ENCODE data around the gene THOP1.

Gene THOP1

DNA sequence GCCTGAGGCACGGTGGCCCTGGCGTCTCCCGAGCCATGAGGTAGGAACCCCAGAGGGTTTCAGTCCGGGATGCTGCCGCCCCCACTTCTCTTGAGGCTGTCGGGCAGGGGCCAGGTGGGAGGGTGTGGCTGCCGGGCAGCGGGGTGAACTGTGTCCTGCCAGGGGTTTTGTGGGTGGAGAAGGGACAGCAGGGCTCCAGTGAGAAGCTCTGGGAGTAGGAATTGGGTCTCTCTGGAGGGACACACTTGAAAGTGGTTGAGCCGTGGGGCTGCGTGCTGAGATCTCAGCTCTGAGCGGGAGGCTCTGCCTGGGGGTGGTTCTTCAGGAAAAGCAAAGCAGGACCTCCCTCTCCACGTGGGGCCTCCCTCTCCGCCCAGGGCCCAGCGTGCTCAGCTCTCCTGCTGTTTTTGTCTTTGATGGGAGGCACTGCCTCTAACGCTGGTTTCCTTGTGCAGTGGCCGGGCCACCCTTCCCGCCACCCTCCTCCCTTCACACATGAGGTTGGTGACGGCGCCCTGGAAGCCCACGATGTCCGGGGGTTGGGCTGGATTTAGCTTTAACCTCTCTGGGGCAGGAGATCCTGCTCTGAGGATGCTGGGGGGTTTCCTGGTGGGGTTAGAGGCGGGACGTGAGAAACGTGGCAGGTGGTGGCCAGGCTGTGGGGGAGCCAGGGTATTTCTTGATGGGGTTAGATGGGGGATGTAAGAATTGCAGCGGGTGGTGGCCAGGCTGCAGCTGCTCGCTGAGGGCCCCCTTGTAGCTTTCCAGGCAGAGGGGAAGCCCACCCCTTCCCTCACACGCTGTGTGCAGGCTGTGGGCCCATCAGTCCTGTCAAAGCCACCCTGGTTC lies 19.1 kb downstream of the THOP1 start:
- no peak for DNase-seq (ENCODE audit: low read depth in 2 of 2)

DNA sequence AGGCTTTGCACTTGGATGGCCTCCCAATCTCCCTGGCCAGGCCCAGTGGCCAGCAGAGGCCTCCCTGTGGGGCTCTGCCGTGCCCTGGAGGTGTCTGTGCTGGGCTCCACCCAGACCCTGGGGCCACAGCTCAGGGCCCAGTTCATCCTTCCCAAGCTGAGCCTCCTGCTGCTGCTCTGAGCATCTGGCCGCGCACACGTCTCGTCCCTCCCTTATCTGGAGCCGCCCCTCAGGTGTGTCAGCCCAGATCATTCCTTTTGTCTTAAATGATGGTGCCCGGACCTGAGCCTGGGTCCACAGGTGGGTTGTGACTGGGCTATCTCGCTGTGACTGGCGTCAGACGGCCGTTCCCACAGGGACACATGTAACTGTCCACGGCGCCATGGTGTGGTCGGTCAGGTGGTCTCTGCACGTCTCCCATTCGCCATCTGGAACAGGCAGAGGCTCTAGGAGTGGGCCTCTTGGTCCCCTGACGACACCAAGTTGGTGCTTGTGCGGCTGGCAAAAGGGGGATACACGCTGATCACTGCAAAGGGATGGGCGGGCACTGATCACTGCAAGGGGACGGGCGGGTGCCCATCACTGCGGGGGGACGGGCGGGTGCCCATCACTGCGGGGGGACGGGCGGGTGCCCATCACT lies 20.1 kb downstream of the THOP1 start:
- DNase-seq (ENCODE audit: low read depth in 2 of 2) = no peak

DNA sequence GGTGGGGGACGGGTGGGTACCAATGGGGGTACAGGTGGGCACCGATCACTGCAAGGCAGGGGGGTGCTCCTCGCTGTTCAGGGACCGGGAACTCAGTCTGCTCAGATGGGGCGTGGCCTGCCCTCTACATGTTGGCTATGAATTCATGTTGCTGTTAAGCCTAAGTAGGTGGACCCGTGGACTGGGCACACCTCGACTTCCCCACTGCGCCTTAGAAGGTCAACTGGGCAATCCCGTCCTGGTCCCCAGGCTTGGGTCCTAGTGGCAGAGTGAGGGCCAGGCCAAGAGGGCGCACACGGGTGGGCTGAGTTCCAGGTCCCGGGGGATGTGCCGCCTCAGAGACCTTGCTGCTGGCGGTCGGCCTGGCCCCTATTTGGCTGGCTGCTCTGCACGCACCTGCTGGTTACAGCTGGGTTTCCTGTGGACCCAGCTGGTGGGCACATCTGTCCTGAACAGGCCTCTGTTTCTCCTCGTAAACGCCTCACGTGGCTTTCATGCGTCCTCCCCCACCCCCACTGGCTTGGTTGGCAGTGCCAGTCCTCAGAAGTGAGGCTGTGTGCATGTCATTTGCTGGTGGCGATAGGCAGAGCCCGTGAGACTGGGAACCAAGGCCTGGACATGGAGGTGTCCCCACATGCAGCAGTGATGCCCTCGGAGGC lies 20.8 kb downstream of the THOP1 start:
- no peak for DNase-seq (ENCODE audit: low read depth in 2 of 2)

DNA sequence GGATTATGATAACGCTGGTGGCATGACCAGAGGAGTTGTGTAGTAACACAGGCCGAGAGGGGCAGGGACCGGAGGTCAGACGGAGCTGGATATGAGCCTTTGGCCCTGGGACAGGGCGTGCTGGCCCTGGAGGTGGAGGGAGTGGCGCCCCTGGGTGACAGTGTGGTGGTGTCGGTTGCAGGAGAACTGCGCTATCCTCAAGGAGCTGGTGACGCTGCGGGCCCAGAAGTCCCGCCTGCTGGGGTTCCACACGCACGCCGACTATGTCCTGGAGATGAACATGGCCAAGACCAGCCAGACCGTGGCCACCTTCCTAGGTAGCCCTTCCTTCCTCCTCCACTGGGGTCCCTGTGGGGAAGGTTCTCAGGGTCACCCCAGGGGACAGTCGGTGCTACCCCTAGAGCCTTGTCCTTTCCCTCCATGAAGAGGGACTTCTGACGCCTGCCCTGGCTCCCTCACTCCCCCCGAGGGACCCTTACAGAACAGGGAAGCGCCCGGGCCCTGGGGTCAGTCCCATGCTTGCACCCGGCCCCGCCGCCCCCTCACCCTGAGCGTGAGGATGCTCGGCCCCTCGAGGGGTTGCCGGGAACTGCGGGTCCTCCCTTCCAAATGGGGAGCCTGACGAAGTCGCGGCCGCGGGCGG lies 21.6 kb downstream of the THOP1 start:
- no peak for DNase-seq (ENCODE audit: low read depth in 2 of 2)

DNA sequence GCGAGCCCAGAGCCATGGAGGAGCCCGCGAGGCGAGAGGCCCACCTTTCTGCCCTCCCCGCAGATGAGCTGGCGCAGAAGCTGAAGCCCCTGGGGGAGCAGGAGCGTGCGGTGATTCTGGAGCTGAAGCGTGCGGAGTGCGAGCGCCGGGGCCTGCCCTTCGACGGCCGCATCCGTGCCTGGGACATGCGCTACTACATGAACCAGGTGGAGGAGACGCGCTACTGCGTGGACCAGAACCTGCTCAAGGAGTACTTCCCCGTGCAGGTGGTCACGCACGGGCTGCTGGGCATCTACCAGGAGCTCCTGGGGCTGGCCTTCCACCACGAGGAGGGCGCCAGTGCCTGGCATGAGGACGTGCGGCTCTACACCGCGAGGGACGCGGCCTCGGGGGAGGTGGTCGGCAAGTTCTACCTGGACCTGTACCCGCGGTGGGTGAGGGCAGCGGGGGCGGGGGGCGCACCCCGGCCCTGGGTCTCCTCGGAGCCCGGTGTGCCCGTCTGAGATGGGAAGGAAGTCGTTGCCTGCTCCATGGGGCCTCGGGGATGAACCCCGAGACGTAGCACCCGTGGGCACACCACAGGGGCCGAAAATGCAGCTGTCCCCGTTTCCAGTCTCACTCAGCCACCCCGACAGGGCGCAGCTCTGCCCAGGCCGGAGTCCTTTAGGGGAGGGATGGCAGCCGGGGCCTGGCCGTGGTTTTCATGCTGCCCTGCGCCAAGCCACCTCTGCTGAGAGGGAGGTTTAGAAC lies 22.3 kb downstream of the THOP1 start:
- no peak for DNase-seq (ENCODE audit: low read depth in 2 of 2)

DNA sequence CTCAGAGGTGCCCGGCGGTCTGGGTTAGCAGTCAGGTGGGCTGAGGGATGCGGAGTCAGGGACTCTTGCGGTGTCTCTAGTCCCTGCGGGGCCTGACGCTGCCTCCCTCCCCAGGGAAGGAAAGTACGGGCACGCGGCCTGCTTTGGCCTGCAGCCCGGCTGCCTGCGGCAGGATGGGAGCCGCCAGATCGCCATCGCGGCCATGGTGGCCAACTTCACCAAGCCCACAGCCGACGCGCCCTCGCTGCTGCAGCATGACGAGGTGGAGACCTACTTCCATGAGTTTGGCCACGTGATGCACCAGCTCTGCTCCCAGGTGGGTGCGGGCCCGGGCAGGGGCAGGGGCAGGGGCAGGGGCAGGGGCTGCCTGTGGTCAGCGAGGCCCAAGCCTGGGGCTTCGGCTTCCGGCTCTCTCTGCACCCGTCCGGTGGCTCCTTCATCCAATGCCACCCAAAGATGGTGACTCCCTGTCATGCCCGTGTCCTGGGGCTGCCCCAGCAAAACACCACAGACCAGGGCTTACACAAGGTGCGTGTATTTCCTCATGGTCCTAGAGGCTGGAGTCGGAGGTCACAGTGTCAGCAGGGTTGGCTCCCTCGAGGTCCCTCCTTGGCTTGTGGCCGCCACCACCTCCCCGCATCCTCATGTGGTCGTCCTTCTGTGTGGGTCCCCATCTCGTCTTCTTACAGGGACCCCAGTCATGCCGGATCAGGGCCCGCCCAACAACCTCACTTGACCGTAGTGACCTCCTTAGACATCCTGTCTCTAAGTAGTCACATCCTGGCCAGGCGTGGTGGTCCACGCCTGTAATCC lies 23.0 kb downstream of the THOP1 start:
- DNase-seq (ENCODE audit: low read depth in 2 of 2) = no peak

DNA sequence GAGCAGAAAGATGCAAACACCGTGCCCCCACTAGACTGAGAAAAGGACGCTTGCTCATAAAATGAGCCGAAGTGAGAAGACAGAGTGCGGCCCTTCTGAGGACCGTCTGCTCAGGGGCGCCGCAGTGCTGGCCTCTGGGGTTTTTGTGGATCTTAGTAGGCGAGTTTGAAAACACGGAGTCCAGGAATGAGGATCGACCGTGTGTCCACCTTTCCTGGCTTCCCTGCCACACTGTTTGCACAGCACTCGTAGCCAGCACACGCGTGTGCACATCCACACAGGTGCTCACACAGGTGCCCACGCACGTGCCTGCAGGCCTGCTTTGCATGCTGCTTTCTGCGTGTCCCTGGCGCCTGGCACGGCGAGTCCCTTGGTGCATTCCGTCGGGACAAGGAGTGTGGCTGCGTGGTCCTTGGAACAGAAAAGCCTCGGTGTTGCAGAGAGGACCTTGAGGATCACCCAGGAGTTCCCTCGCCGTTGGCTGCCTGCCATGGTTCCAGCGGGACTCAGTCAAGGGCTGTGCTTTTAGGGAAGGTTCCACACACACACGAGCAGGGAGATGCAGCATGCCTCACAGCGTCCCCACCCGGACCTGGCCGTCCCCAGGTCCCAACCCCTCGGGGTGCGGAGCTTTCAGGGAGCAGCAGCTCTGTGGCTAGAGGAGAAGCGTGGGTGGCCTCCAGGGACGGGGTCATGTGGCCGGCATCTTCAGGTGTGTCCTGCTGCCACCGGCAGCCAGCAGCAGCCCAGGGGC lies 24.3 kb downstream of the THOP1 start:
- DNase-seq (ENCODE audit: low read depth in 2 of 2) = no peak

DNA sequence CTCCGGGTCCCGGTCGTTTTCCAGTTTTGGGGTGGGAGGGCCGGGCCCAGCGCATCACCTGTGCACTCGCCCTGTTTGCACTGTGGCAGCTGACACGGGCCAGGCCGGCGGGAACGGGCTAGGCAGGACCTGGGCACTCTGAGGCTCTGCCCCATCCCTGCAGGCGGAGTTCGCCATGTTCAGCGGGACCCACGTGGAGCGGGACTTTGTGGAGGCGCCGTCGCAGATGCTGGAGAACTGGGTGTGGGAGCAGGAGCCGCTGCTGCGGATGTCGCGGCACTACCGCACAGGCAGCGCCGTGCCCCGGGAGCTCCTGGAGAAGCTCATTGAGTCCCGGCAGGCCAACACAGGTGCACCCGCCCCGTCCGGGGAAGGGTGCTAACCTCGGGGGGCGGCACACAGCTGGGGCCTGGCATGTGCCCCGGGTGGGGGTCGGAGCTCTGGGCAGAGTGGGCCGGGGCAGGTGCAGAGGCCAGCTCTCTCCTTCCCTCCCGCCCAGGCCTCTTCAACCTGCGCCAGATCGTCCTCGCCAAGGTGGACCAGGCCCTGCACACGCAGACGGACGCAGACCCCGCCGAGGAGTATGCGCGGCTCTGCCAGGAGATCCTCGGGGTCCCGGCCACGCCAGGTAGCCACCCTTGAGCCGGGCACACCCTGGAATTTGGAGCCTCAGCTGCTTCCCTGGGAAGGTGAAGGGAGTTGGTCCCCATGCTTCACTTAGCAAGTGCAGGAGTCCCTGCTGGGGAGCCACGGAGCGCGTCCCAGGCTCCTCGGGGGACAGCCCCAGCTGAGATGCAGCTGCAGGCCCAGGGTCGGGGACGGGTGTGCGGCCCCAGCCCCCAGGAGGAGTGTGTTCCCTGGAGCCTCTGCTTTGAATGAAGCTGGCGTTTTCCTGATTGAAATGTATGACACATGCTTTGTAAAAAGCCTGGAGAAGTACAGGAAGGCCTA lies 25.1 kb downstream of the THOP1 start:
- no peak for DNase-seq (ENCODE audit: low read depth in 2 of 2)

DNA sequence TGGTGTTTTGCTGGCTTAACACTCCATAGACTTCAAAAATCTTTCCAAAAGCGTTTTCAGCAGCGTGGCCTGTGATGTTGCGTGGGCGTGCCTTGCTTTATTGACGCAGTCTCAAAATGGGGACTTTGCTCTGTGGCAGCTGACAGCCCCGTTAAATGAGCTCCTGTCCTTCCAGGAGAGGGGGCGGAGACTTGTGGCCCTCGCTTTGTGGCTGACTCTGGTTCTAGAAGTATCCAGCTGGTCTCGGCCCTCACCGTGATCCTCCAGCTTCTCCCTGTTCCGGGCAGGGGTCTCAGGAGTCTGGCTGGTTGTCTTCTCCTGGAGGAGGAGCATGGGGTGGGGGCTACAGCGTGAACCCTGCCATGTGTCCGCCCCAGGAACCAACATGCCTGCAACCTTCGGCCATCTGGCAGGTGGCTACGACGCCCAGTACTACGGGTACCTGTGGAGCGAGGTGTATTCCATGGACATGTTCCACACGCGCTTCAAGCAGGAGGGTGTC lies 26.0 kb downstream of the THOP1 start:
- DNase-seq (ENCODE audit: low read depth in 2 of 2) = no peak

DNA sequence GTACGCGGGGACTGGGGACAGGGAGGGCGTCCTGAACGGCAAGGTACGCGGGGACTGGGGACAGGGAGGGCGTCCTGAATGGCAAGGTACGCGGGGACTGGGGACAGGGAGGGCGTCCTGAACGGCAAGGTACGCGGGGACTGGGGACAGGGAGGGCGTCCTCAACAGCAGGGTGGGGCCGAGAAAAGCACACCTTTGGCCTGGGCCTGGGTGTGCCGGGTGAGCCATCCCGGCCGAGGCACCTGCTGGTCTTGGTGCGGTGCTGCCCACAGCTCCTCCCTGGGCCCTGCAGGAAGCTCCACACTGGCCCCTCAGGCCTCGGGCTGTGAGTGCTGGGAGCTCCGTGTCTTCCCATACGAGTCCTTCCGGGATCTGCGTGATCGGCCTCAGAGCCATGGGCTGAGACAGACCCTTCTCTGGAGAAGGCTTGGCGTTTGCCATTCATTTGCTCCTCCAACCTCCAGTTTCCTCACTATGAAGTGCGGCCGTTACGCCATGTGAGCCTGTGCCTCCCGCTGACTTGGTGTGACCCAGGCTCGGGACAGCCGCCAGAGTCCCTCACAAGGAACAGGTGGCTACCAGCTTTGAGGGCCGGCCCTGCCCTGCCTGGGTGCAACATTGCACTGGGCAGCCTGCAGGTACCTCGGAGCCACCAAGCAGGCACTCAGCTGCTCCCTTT lies 26.6 kb downstream of the THOP1 start:
- DNase-seq (ENCODE audit: low read depth in 2 of 2) = no peak

DNA sequence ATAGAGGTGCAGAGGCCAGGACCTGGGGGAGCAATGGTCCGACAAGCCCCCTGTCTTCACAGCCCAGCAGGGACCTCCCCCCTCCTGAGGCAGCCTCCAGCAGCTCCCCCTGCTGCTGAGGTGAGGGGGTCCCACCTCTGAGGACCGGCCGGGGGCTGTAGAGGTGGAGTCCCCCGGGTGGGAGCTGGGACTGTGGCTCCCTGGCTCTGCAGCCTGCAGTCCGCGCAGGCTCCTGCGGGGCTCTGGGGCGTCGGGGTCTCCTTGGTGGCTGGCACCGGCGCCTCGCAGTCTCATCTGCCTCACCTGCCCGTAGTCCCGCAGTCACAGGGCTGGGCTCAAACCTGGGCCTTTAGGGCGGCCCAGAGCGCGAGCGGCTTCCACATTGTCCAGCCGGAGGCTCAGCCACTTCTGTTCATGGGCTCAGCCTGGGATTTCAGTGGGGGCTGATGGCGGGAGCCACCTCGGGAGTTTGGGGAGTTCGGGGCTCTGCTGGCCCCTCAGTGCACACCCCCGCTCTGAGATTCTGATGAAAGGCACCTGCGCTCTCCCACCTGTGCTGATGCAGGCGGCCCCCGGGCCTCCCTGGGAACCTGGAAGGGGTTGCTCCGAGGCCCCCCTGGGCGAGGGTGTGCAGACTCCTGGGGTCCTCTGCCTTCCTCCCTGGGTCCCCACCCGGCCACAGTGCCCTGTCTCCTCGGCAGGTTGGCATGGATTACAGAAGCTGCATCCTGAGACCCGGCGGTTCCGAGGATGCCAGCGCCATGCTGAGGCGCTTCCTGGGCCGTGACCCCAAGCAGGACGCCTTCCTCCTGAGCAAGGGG lies 27.3 kb downstream of the THOP1 start:
- DNase-seq (ENCODE audit: low read depth in 2 of 2) = no peak

DNA sequence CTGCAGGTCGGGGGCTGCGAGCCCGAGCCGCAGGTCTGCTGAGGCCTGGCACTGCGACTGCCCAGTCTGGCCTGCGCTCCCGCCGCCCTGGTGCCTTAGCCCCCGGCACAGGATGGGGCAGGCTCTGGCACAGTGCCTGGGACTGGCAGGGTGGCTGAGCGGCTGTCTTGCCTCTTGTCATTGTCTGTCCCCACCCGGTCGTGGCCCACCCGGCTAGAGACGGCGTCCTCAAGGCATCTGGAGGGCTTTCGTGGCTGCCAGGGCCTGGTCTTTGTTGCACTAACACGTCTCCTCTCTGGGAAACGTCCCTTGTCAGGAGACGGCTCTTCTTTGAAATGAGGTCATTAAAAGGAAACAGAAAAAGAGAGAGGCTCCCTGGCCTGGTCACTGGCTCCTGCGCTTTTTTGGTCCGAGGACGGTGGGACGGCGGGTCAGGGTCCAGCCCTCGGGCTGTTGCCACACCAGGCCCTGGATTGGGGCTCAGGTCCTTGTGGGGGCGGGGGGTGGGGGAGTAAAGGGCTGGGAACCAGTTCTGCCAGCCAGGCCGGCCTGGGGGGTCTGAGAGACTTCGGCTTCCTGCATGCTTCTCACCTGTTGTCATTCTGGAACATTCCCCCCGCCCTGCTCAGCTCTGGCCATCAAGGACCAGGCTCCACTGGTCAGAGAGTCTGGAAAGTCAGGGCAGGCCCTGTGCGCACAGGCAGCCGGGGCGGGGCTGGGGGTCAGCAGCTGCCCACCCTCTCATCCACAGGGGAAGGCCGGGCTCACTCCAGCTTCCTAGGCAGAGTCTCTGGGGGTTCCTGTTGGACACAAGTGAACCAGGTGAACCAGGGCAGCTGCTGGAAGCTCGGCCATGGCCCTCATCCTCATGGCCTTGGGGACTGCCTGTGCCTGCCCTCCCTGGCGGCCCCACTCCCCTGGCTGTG lies 28.2 kb downstream of the THOP1 start:
- DNase-seq (ENCODE audit: low read depth in 2 of 2) = no peak

DNA sequence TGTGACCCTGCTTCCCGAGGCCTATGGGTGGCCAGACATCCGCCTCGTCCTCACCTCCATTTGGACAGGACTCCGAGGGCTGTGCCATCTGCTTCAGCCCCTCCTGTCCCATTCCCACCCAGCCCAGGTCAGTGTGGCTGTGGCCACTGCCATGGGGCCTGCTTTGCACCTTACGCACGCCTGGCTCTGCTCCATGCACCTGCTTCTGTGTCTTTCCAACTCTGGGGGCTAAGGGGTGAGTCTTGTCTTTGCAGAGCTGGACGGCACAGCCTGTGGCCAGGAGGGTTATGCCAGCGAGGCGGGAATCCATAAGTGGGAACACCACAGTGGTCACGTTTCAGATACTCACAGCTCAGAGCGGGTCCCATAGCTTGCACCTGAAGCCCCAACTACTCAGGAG lies 29.1 kb downstream of the THOP1 start:
- DNase-seq (ENCODE audit: low read depth in 2 of 2) = no peak

DNA sequence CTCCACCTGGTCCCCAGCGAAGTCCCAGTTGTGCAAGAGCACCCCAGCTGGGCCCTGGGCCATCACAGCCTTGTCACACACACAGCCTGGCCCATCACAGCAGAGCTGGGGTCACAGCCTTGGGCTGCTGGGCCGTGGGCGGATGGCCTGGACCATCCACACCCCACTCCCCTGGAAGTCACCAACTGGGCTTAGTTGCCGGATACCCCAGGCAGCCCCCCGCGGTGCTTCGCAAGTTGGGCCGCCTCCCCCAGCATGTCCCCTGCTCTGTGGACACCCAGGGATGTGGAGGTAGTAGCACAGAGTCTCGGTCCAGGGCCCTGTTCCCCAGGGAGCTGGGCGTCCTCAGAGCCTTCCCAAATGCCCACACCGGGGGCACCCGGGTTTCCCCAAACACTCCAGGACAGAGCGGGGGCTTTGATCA lies 29.9 kb downstream of the THOP1 start:
- DNase-seq (ENCODE audit: low read depth in 2 of 2) = no peak

DNA sequence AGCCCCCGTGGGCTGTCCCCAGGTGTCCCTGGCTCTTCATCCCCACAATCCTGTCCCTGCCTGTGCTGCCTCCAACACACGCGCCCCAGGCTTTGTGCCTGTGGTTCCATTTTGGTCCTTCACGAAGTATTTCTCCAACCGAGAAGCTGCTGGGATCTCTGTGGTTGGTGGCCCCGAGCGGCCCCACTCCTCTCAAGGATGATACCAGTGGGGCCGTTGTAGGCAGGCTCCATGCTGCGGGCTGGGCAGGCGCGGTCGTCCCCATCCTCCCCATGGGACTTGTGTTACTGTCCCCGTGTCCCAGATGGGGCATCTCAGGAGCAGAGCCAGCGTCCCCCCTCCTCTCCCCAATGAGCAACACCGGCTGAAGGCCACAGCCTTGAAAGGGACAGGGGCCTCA lies 30.6 kb downstream of the THOP1 start:
- DNase-seq (ENCODE audit: low read depth in 2 of 2) = no peak

DNA sequence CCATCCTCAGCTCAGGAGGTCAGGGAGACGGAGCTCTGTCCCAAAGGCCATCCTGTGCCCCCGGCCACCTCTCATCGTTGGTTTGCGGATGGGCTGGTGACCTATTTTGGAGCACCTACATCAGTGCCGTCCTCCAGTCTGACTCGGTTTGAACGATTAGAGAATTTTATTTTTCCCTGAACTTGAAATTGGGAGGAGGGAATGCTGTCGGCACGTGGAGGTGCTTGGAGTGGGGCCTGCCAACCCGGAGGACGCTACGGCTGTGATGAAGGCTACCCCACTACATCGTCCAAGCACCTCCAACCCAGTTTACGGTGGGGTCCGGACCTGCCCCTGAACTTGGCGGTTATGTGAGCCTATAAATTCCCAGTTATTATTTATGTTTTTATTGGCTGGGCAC lies 31.3 kb downstream of the THOP1 start:
- DNase-seq (ENCODE audit: low read depth in 2 of 2) = no peak
